HCT116 (cell line): ENCODE measurements around the gene ALPP. TPM values are rescaled to one million over a fixed set of nuclear protein-coding genes. Genes with fewer than 3 reads are reported as not detected.
A peak's percentile ranks its signal among the peaks of the same experiment; 100 is the strongest.
"Not testable (repeated sequence)": the region's sequence is repeated elsewhere in the genome, so short reads cannot be mapped to it uniquely, and the experiment has no call there.

ENCODE experiments used
- ATAC-seq: fragments of 200-7000 bp; cut with Tn5 transposase; 2 replicates; pipeline ENCODE4 v1.9.1; 2020; ENCODE audit warnings: mild to moderate bottlenecking, moderate library complexity
- BruUV-seq: library from RNA; stranded (reverse); fragments of 400-500 nt; replicated peaks from 2 replicates; lab custom pipeline; 2021; lab: Mats Ljungman, UMichigan
- CTCF ChIA-PET: fragments of 300-600 bp; sonication (Branson Sonifier 250); formaldehyde crosslinking; loops from one replicate; lab custom pipeline; 2021; ENCODE audit warnings: antibody characterized with exemption; lab: Charles Lee
- POLR2A ChIA-PET: fragments of 300-600, 350-600 bp; sonication (Branson Sonifier 250); formaldehyde crosslinking; loops from one replicate; lab custom pipeline; 2021; ENCODE audit warnings: antibody characterized with exemption; lab: Charles Lee
- RAD21 ChIA-PET, 2 experiments: fragments of 300-600 bp; sonication (Branson Sonifier 250); formaldehyde crosslinking; loops; one replicate each; lab custom pipeline; 2023; ENCODE audit warnings: low total read pairs in 2 of 2; ENCODE audit not compliant: uncharacterized antibody in 2 of 2, unreplicated experiment in 2 of 2, low non-redundant PET in 1 of 2; lab: Charles Lee
- DNase-seq: peaks from one replicate; pipeline ENCODE4 v3.0.0-alpha.2; 2010; ENCODE audit warnings: low read depth, low spot score
- H2AFZ ChIP-seq: fragments of 200-600 bp; shearing (Covaris generic), sonication (generic); 2 replicates; pipeline ENCODE4 v1.6.1; 2017; ENCODE audit warnings: low read depth, mixed run types, mixed read lengths, antibody characterized with exemption, low read length; ENCODE audit not compliant: poor library complexity, severe bottlenecking
- H3K27ac ChIP-seq: 2 replicates; pipeline ENCODE4 v1.5.1; 2012; ENCODE audit warnings: low read depth, low read length
- H3K27me3 ChIP-seq: fragments of 200-600 bp; sonication (generic); 2 replicates; pipeline ENCODE4 v1.6.1; 2016; ENCODE audit warnings: mixed run types, low read length, mixed read lengths; ENCODE audit not compliant: insufficient read depth
- H3K36me3 ChIP-seq, 2 experiments: fragments of 200-500 bp in 1 of 2; fragments of 200-600 bp in 1 of 2; sonication (Bioruptor generic) in 1 of 2; sonication (generic) in 1 of 2; 2 replicates each; pipeline versions ENCODE4 v1.5.1 to v1.6.1; 2014 to 2016; ENCODE audit warnings: low read length in 2 of 2, inconsistent platforms in 1 of 2, mixed read lengths in 1 of 2, mixed run types in 1 of 2; ENCODE audit not compliant: insufficient read depth in 2 of 2, control insufficient read depth in 1 of 2
- H3K4me1 ChIP-seq, 2 experiments: fragments of 200-600 bp in 1 of 2; sonication (generic) in 1 of 2; 2 replicates each; pipeline versions ENCODE4 v1.5.1 to v1.6.1; 2012 to 2017; ENCODE audit warnings: low read length in 2 of 2, inconsistent platforms in 1 of 2, mild to moderate bottlenecking in 1 of 2, mixed read lengths in 1 of 2, mixed run types in 1 of 2, moderate library complexity in 1 of 2; ENCODE audit not compliant: insufficient read depth in 2 of 2, control insufficient read depth in 1 of 2
- H3K4me2 ChIP-seq: fragments of 200-600 bp; sonication (generic); 2 replicates; pipeline ENCODE4 v1.6.1; 2017; ENCODE audit warnings: mixed run types, low read length, mixed read lengths
- H3K4me3 ChIP-seq, 2 experiments: fragments of 200-600 bp in 1 of 2; sonication (generic) in 1 of 2; replicated peaks in 1 of 2; 2 replicates each; pipeline ENCODE4 v1.5.1; 2011 to 2016; ENCODE audit warnings: low read length in 2 of 2, control low read depth in 1 of 2, low read depth in 1 of 2, mild to moderate bottlenecking in 1 of 2, mixed read lengths in 1 of 2, mixed run types in 1 of 2
- H3K79me2 ChIP-seq: fragments of 200-600 bp; sonication (generic); 2 replicates; pipeline ENCODE4 v1.6.1; 2017; ENCODE audit warnings: mild to moderate bottlenecking, mixed run types, low read length, moderate library complexity, mixed read lengths; ENCODE audit not compliant: insufficient read depth
- H3K9ac ChIP-seq: fragments of 200-600 bp; sonication (generic); 2 replicates; pipeline ENCODE4 v1.6.1; 2016; ENCODE audit warnings: low read length, mixed read lengths
- H3K9me2 ChIP-seq: fragments of 200-600 bp; sonication (generic), shearing (Covaris generic); 2 replicates; pipeline ENCODE4 v1.6.1; 2017; ENCODE audit warnings: mixed run types, mild to moderate bottlenecking, moderate library complexity; ENCODE audit not compliant: insufficient read depth
- H3K9me3 ChIP-seq, 2 experiments: fragments of 200-500 bp in 1 of 2; fragments of 200-600 bp in 1 of 2; sonication (Bioruptor generic) in 1 of 2; sonication (generic) in 1 of 2; 2 replicates each; pipeline ENCODE4 v1.6.1; 2014 to 2017; ENCODE audit warnings: low read length in 2 of 2, mixed read lengths in 2 of 2, inconsistent platforms in 1 of 2, low read depth in 1 of 2, mild to moderate bottlenecking in 1 of 2, mixed run types in 1 of 2, moderate library complexity in 1 of 2; ENCODE audit not compliant: control insufficient read depth in 1 of 2, insufficient read depth in 1 of 2
- H4K20me1 ChIP-seq: fragments of 200-600 bp; sonication (generic), shearing (Covaris generic); 2 replicates; pipeline ENCODE4 v1.6.1; 2017; ENCODE audit warnings: mixed run types, mild to moderate bottlenecking, moderate library complexity; ENCODE audit not compliant: insufficient read depth
- CTCF ChIP-seq, 3 experiments: fragments of 200-600 bp in 1 of 3; sonication (generic) in 1 of 3; IDR thresholded peaks in 2 of 3; conservative IDR thresholded peaks in 1 of 3; 2 replicates each; pipeline ENCODE4 v1.5.1; 2012 to 2017; ENCODE audit warnings: low read depth in 2 of 3, low read length in 2 of 3, antibody characterized with exemption in 1 of 3, borderline replicate concordance in 1 of 3, control low read depth in 1 of 3, mild to moderate bottlenecking in 1 of 3, mixed read lengths in 1 of 3, mixed run types in 1 of 3, moderate library complexity in 1 of 3; ENCODE audit not compliant: insufficient read depth in 1 of 3
- FOSL1 ChIP-seq: IDR thresholded peaks from 2 replicates; pipeline ENCODE4 v1.6.1; 2012; ENCODE audit warnings: low read depth
- JUND ChIP-seq: IDR thresholded peaks from 2 replicates; pipeline ENCODE4 v1.6.1; 2012
- POLR2A ChIP-seq: IDR thresholded peaks from 2 replicates; pipeline ENCODE4 v1.7.0; 2011; ENCODE audit warnings: borderline replicate concordance; ENCODE audit not compliant: insufficient read depth, insufficient read length; ENCODE audit errors: extremely low read depth
- POLR2AphosphoS5 ChIP-seq: IDR thresholded peaks from 2 replicates; pipeline ENCODE4 v1.6.1; 2011; ENCODE audit warnings: mild to moderate bottlenecking, low read depth, low read length, moderate library complexity
- SP1 ChIP-seq: IDR thresholded peaks from 2 replicates; pipeline ENCODE4 v1.6.1; 2012; ENCODE audit warnings: low read depth
- ZFX ChIP-seq: fragments of 450-650 bp; IDR thresholded peaks from 2 replicates; pipeline ENCODE4 v1.6.1; 2017
- intact Hi-C: fragments of 100-400 bp; cut with micrococcal nuclease; formaldehyde crosslinking; loops from 2 replicates; pipeline ENCODE4 v1.10.0; 2022
- total RNA-seq: library from RNA; stranded (reverse); gene quantifications from one replicate; pipeline ENCODE4 v1.2.1, GENCODE V29; 2021; ENCODE audit not compliant: unreplicated experiment

ALPP gene
- total RNA-seq, 1 experiment from 2014 or later: 0.34 TPM

DNA sequence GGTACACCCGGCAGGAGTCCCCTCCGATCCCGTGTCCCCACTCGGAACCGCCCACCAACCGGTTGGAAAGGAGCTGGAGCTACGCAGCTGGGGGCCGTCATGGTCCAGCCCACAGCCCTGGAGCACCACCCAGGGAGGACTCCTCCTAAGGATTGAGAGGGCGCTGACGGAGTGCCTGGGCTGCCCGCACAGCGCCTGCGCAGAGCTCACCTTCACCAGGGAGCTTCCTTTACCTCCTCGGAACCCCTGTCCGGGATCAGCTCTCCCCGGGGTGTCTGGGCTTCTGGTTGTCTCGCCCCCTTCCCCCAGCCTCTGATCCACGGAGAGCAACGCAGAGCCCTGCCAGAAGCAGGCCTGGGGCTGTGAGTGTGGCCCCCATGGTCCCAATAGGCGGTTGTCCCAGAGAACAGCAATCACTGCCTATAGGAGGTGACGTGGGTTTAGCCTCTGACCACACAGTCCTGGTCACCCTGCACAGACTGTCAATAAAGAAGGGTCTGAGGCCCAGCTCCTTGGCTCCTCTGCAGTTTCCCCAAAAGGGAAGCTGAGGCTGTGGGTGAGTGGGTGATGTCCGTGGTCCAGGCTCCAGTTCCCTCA is 42.7 kb downstream of the ALPP start:
- POLR2A ChIA-PET: interaction anchor here (0.6 to 0.9 kb wide), 2 partner anchors 8 to 541 kb away, joined by 3 to 5 read pairs; no protein-coding TSS in a partner anchor
- H3K79me2 ChIP-seq: no peaks in the 10 kb centered on the region
- peak overlapping the region; percentile 58; the same call in 1 of the 2 replicates for H3K27ac ChIP-seq
- peak overlapping the region; percentile 53 for H3K9ac ChIP-seq
- DNase-seq: peak; percentile 32
- peak; percentile 78 for ATAC-seq
- no peaks in the 10 kb centered on the region for H4K20me1 ChIP-seq
- peak overlapping the region; percentile 83 for H3K4me2 ChIP-seq
- intact Hi-C loops: no loop called here
- CTCF ChIA-PET: interaction anchor here (0.7 to 0.8 kb wide), 2 partner anchors 9 to 521 kb away, joined by 3 to 7 read pairs; no protein-coding TSS in a partner anchor
- H3K36me3 ChIP-seq: no peaks in the 10 kb centered on the region
- peak overlapping the region; percentile 45 for H2AFZ ChIP-seq
- TF ChIP-seq JUND: no peak
- TF ChIP-seq POLR2AphosphoS5: peak; percentile 53
- H3K4me3 ChIP-seq: peak overlapping the region; percentile 51 to 66
- no peaks in the 10 kb centered on the region for H3K27me3 ChIP-seq
- RAD21 ChIA-PET: no interaction called here
- no peaks in the 10 kb centered on the region for H3K9me2 ChIP-seq
- peaks cover 2 to 16% of the 10 kb centered on the region in 2 experiments; a peak in 2 of 4 replicates for H3K4me1 ChIP-seq
- no TSS peak for BruUV-seq
- no peaks in the 10 kb centered on the region for H3K9me3 ChIP-seq

- POLR2A ChIA-PET: no interaction called here
Observed at GRCh38 chr2:232422051-232422450, 43.5 kb downstream of the ALPP start.

DNA sequence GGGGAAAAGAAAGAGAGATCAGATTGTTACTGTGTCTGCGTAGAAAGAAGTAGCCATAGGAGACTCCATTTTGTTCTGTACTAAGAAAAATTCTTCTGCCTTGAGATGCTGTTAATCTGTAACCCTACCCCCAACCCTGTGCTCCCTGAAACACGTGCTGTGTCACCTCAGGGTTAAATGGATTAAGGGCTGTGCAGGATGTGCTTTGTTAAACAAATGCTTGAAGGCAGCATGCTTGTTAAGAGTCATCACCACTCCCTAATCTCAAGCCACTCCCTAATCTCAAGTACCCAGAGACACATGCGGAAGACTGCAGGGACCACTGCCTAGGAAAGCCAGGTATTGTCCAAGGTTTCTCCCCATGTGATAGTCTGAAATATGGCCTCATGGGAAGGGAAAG is 44.4 kb downstream of the ALPP start:
- H3K79me2 ChIP-seq, H2AFZ ChIP-seq, POLR2A ChIA-PET, H3K4me2 ChIP-seq, H3K36me3 ChIP-seq, H3K27me3 ChIP-seq, intact Hi-C loops, BruUV-seq, H3K27ac ChIP-seq, ATAC-seq, H4K20me1 ChIP-seq, H3K9me2 ChIP-seq, CTCF ChIA-PET, DNase-seq, H3K9me3 ChIP-seq, H3K4me3 ChIP-seq, RAD21 ChIA-PET, H3K9ac ChIP-seq: not testable (repeated sequence)
- H3K4me1 ChIP-seq: peaks cover 2 to 15% of the 10 kb centered on the region in 2 experiments; a peak in 2 of 4 replicates

More at GRCh38 chr2:232422051-232422450, 43.5 kb downstream of the ALPP start:
- H3K4me1 ChIP-seq: peaks cover 2 to 15% of the 10 kb centered on the region in 2 experiments; a peak in 2 of 4 replicates
- H3K4me2 ChIP-seq: no peak overlapping the region
- H3K9me2 ChIP-seq: no peaks in the 10 kb centered on the region
- no peaks in the 10 kb centered on the region for H4K20me1 ChIP-seq
- H3K27me3 ChIP-seq: no peaks in the 10 kb centered on the region
- BruUV-seq: no TSS peak
- H3K4me3 ChIP-seq: no peak overlapping the region
- no peak overlapping the region for H3K9ac ChIP-seq
- H2AFZ ChIP-seq: no peak overlapping the region
- CTCF ChIA-PET: no interaction called here
- TF ChIP-seq SP1: no peak
- TF ChIP-seq CTCF (IDR thresholded peaks at IDR 0.05 in 2 of 3, conservative IDR thresholded peaks at IDR 0.05 in 1 of 3; ENCODE audit: borderline replicate concordance in 1 of 3, insufficient read depth in 1 of 3, low read depth in 2 of 3, low read length in 2 of 3): no peak
- no peak for TF ChIP-seq POLR2A
- TF ChIP-seq FOSL1: no peak
- TF ChIP-seq ZFX: no peak
- RAD21 ChIA-PET: no interaction called here
- DNase-seq: no peak
- ATAC-seq: no peak
- no peaks in the 10 kb centered on the region for H3K79me2 ChIP-seq
- no peaks in the 10 kb centered on the region for H3K36me3 ChIP-seq
- intact Hi-C loops: no loop called here
- H3K9me3 ChIP-seq: no peaks in the 10 kb centered on the region
- no peak overlapping the region for H3K27ac ChIP-seq
